GM23338 (cell line): ENCODE results near the gene HAPLN2. TPM values are rescaled to one million over a fixed set of nuclear protein-coding genes. Genes with fewer than 3 reads are reported as not detected.
A peak's percentile ranks its signal among the peaks of the same experiment; 100 is the strongest.

Experiments
- ATAC-seq: fragments of 200-7000 bp; cut with Tn5 transposase; 3 replicates; pipeline ENCODE4 v1.9.1; 2020
- DNase-seq: peaks from one replicate; pipeline ENCODE4 v3.0.0-alpha.2; 2015; ENCODE audit warnings: low spot score
- H2AFZ ChIP-seq: fragments of 200-600 bp; sonication (generic); 2 replicates; pipeline ENCODE4 v1.8.0; 2016; ENCODE audit warnings: antibody characterized with exemption, mild to moderate bottlenecking, moderate library complexity
- H3F3A ChIP-seq: fragments of 200-600 bp; sonication (generic); replicated peaks from 2 replicates; pipeline ENCODE4 v1.8.0; 2017; ENCODE audit warnings: antibody characterized with exemption, mixed run types, low read depth
- H3K27ac ChIP-seq: fragments of 200-600 bp; sonication (generic); 2 replicates; pipeline ENCODE4 v1.6.1; 2016; ENCODE audit warnings: low read depth
- H3K27me3 ChIP-seq: fragments of 200-600 bp; sonication (generic); 2 replicates; pipeline ENCODE4 v1.8.0; 2016; ENCODE audit warnings: mild to moderate bottlenecking, mixed run types, moderate library complexity; ENCODE audit not compliant: insufficient read depth
- H3K36me3 ChIP-seq: fragments of 200-600 bp; sonication (generic); 2 replicates; pipeline ENCODE4 v1.8.0; 2016; ENCODE audit warnings: mild to moderate bottlenecking; ENCODE audit not compliant: insufficient read depth
- H3K4me1 ChIP-seq: fragments of 200-600 bp; sonication (generic); 2 replicates; pipeline ENCODE4 v1.8.0; 2016; ENCODE audit warnings: mild to moderate bottlenecking, moderate library complexity; ENCODE audit not compliant: insufficient read depth
- H3K4me2 ChIP-seq: fragments of 200-600 bp; sonication (generic); 2 replicates; pipeline ENCODE4 v1.7.1; 2017; ENCODE audit warnings: mixed run types
- H3K4me3 ChIP-seq: fragments of 200-600 bp; sonication (generic); 2 replicates; pipeline ENCODE4 v1.6.1; 2016; ENCODE audit warnings: mixed run types
- H3K79me2 ChIP-seq: fragments of 200-600 bp; sonication (generic); replicated peaks from 2 replicates; pipeline ENCODE4 v1.8.0; 2017; ENCODE audit warnings: mild to moderate bottlenecking; ENCODE audit not compliant: insufficient read depth
- H3K9me2 ChIP-seq: fragments of 200-600 bp; sonication (generic); 2 replicates; pipeline ENCODE4 v1.8.0; 2017; ENCODE audit not compliant: insufficient read depth
- H4K20me1 ChIP-seq: fragments of 200-600 bp; sonication (generic); replicated peaks from 2 replicates; pipeline ENCODE4 v1.8.0; 2017; ENCODE audit warnings: mild to moderate bottlenecking; ENCODE audit not compliant: insufficient read depth
- H3K27ac Mint-ChIP-seq: 2 replicates; pipeline ENCODE4 v1.8.0; 2020; ENCODE audit warnings: inconsistent platforms, mild to moderate bottlenecking, moderate library complexity, mixed read lengths
- H3K27me3 Mint-ChIP-seq: 3 replicates; pipeline ENCODE4 v1.8.0; 2022; ENCODE audit warnings: low read depth, mild to moderate bottlenecking, moderate library complexity, mixed read lengths, inconsistent platforms; ENCODE audit not compliant: insufficient read depth, poor library complexity
- H3K36me3 Mint-ChIP-seq: 3 replicates; pipeline ENCODE4 v1.8.0; 2021; ENCODE audit warnings: low read depth, mild to moderate bottlenecking, inconsistent platforms, moderate library complexity, mixed read lengths
- H3K4me1 Mint-ChIP-seq: 3 replicates; pipeline ENCODE4 v1.8.0; 2020; ENCODE audit warnings: mild to moderate bottlenecking, inconsistent platforms, mixed read lengths
- H3K4me3 Mint-ChIP-seq: 3 replicates; pipeline ENCODE4 v1.8.0; 2021; ENCODE audit warnings: moderate library complexity, mild to moderate bottlenecking, inconsistent platforms, mixed read lengths
- H3K9me3 Mint-ChIP-seq: 3 replicates; pipeline ENCODE4 v1.8.0; 2020; ENCODE audit warnings: moderate library complexity, mild to moderate bottlenecking, inconsistent platforms, mixed read lengths
- CTCF ChIP-seq, 2 experiments: fragments of 200-600 bp in 1 of 2; sonication (generic) in 1 of 2; conservative IDR thresholded peaks; 2 replicates each; pipeline versions ENCODE4 v1.5.1 to v1.6.1; 2016 to 2017; ENCODE audit warnings: antibody characterized with exemption in 2 of 2, low read depth in 2 of 2, mild to moderate bottlenecking in 2 of 2, moderate library complexity in 1 of 2
- ETS1 ChIP-seq: IDR thresholded peaks from 2 replicates; pipeline ENCODE4 v1.6.1; 2016; ENCODE audit warnings: antibody characterized with exemption
- EZH2phosphoT487 ChIP-seq: fragments of 200-600 bp; sonication (generic); IDR thresholded peaks from one replicate; pipeline ENCODE4 v1.8.1; 2018; ENCODE audit warnings: antibody characterized with exemption; ENCODE audit not compliant: unreplicated experiment
- JUNB ChIP-seq: IDR thresholded peaks from one replicate; pipeline ENCODE4 v1.6.1; 2016; ENCODE audit warnings: antibody characterized with exemption; ENCODE audit not compliant: unreplicated experiment
- NANOG ChIP-seq: IDR thresholded peaks from 2 replicates; pipeline ENCODE4 v1.6.1; 2016; ENCODE audit warnings: antibody characterized with exemption, borderline replicate concordance
- POLR2AphosphoS5 ChIP-seq: IDR thresholded peaks from 2 replicates; pipeline ENCODE4 v1.6.1; 2016; ENCODE audit warnings: antibody characterized with exemption, low read depth
- ZNF114 ChIP-seq: fragments of 250-450 bp; sonication (Bioruptor Pico); IDR thresholded peaks from 2 replicates; pipeline ENCODE4 v1.5.0; 2020; ENCODE audit warnings: mild to moderate bottlenecking, moderate library complexity
- polyA plus RNA-seq: library from polyadenylated mRNA; unstranded; fragments of >200 nt; fragmentation: Nextera tagmentation; extraction: Ambion mirVana; gene quantifications from 2 replicates; pipeline ENCODE4 v1.2.1, GENCODE V29; 2016
- total RNA-seq: library from RNA; depleted of rRNA; stranded (reverse); fragments of >200 nt; shearing (Covaris generic); gene quantifications from 2 replicates; pipeline ENCODE4 v1.2.3, GENCODE V29; 2014

HAPLN2 gene
- total and polyA plus RNA-seq, 2 experiments from 2014 or later, result 0.53 TPM; not detected in 1

- Mint-ChIP-seq H3K4me1 (peaks cover 86% of the 10 kb centered on the region), H3K36me3 (peaks cover 31% of the 10 kb centered on the region), H3K4me3 (peak overlapping the region; percentile 28; the same call in 1 of the 3 replicates), H3K27ac (peak overlapping the region; percentile 25), H3K27me3 (peaks cover 23% of the 10 kb centered on the region), H3K9me3 (peaks cover 9% of the 10 kb centered on the region)
- peaks cover 12% of the 10 kb centered on the region for H3K9me2 ChIP-seq
- no peaks in the 10 kb centered on the region for H3K27me3 ChIP-seq
- H3K36me3 ChIP-seq, result peaks cover 19% of the 10 kb centered on the region
- H3K4me3 ChIP-seq, result peak overlapping the region; percentile 40; the same call in 1 of the 2 replicates
- peak overlapping the region; percentile 87 for H3K27ac ChIP-seq
- ATAC-seq (peak; percentile 21), DNase-seq (peak; percentile 71)
- peaks cover 70% of the 10 kb centered on the region for H3K4me1 ChIP-seq
- no peak overlapping the region for H2AFZ ChIP-seq
- peaks cover 22% of the 10 kb centered on the region; the same call in 1 of the 2 replicates for H3K79me2 ChIP-seq
- TF ChIP-seq POLR2AphosphoS5, result peak; percentile 41
- peak in 1 of 2 experiments; percentile 9; a peak in 1 of 4 replicates for TF ChIP-seq CTCF (conservative IDR thresholded peaks at IDR 0.05; ENCODE audit: low read depth in 2 of 2)
- no peak for TF ChIP-seq ETS1
- peak overlapping the region; percentile 77 for H3K4me2 ChIP-seq
- H4K20me1 ChIP-seq, result no peaks in the 10 kb centered on the region; the same call in 1 of the 2 replicates
- peaks cover 33% of the 10 kb centered on the region; the same call in 1 of the 2 replicates for H3F3A ChIP-seq
Observed at GRCh38 chr1:156668801-156669637, 49.8 kb downstream of the HAPLN2 start.

- H3F3A ChIP-seq, result peaks cover 33% of the 10 kb centered on the region; the same call in 1 of the 2 replicates
- DNase-seq (no peak), ATAC-seq (no peak)
- H3K36me3 Mint-ChIP-seq, result peaks cover 37% of the 10 kb centered on the region
- H3K36me3 ChIP-seq, result peaks cover 19% of the 10 kb centered on the region
- H3K4me1 Mint-ChIP-seq, result peaks cover 85% of the 10 kb centered on the region
- peaks cover 9% of the 10 kb centered on the region for H3K9me3 Mint-ChIP-seq
- no peak overlapping the region for H3K4me3 ChIP-seq
- H3K4me2 ChIP-seq, result peak overlapping the region; percentile 77; the same call in 1 of the 2 replicates
- no peak overlapping the region for H2AFZ ChIP-seq
- peaks cover 27% of the 10 kb centered on the region for H3K79me2 ChIP-seq
- H3K4me1 ChIP-seq, result peaks cover 70% of the 10 kb centered on the region
- H3K27ac Mint-ChIP-seq, result no peak overlapping the region; the same call in 1 of the 2 replicates
- H3K9me2 ChIP-seq, result peaks cover 12% of the 10 kb centered on the region
- no peaks in the 10 kb centered on the region for H3K27me3 ChIP-seq
- no peak for TF ChIP-seq EZH2phosphoT487
- no peak for TF ChIP-seq ZNF114 (CRISPR knock-in tag)
- TF ChIP-seq ETS1, result no peak
- no peak for TF ChIP-seq CTCF (conservative IDR thresholded peaks at IDR 0.05; ENCODE audit: low read depth in 2 of 2)
- no peak for TF ChIP-seq JUNB
- 0 out of 2 replicates have a peak, but pooled peaks have one; percentile 13 for TF ChIP-seq POLR2AphosphoS5
- no peak for TF ChIP-seq NANOG
- peaks cover 27% of the 10 kb centered on the region for H3K27me3 Mint-ChIP-seq
- no peaks in the 10 kb centered on the region; the same call in 1 of the 2 replicates for H4K20me1 ChIP-seq
- no peak overlapping the region for H3K27ac ChIP-seq
- 0 out of 3 replicates have a peak overlapping the region, but pooled peaks have one; percentile 28 for H3K4me3 Mint-ChIP-seq
Observed at GRCh38 chr1:156669794-156670193, 50.6 kb downstream of the HAPLN2 start.
